GM19395 (cell line): ENCODE results near the gene TBC1D8.

Experiments
- ATAC-seq: cut with Tn5 transposase; IDR thresholded peaks from one replicate; pipeline ENCODE4 v1.9.1; 2021; ENCODE audit warnings: mild to moderate bottlenecking, moderate library complexity; ENCODE audit not compliant: unreplicated experiment

The TBC1D8 gene

DNA sequence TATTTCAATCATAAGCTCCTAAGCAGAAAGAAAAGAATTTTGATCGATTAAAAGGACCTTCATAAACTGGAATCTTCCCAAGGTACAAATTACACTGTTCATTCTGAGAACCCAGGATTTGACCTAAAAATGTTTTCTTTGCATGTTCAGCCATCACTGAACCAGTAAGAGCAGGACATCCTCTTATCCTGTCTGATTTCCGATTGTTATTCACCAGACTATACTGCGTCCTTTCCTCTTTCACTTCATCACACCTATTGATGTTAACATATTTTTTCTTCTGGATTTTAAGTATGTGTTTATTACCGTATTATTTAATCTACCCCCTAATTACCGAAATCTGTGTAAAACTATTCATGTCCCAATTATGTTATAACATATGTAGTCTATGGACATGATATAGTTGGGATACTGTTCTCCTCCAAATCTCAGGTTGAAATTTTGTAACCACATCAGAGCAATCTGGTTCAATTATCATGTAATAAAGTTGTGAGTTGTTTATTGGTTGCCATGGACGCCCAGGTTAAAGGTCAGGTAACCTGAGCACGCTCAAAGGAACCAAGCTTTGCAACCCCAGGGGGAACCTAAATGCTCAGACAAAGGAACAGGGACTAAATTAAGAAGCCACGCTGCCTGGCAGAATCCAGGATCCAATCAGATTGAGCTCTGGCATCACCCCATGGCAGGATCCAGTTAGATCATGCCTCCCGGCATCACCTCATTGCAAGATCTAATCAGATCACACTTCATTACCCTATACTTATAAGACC is 11.6 kb upstream of the TBC1D8 start:
- ATAC-seq, result no peak

DNA sequence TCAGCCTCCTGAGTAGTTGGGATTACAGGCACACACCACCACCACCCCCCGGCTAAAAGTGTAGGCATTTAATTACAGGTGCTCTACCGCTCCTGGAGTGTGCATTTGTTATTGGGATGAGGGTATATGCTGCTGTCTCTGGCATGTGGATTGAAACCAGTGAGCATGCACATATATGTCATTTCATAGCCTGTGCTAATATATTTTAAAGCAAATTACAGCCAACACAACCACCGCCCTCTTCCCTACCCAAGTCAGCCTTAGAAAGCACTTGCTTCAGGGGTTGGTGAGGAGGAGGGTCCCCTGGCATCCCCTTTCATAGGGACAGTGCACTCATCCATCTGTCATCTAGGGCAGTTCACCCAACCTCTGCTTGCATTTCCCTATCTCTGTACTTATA is 10.5 kb upstream of the TBC1D8 start:
- ATAC-seq, result no peak

DNA sequence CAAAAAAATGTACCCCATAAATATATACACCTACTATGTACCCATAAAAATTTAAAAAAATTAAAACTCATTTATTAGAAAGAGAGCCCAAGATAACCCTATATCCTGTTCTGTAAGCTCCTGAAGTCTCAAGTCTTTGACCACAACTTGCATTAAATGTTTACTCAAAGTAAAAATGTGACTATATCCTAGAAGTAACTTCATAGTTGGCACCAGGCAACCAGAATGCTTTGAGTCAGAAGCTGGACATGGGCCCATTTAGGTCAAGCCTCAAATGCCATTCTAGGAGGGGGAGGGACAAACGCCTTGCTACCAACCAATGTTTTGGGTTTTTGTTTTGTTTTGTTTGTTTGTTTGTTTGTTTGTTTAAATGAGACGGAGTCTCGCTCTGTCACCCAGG is 9.3 kb upstream of the TBC1D8 start:
- no peak for ATAC-seq

DNA sequence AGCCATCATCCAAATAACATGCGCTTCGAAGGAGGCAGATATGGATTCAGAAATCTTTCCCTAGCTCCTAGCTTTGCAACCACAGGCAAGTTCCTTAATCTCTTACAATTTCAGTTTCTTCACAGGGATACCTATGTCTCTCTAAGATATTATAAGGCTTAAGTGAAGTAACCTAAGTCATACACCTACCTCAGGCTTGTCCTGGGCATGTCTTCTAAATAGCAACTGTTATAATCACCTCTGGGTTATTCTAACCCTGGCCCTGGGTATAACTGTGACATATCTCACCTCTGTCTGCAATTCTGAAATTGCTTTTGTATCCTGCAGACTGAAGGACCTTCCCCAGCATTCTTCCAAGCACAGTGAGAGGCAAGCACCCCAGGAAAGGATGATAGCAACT is 8.3 kb upstream of the TBC1D8 start:
- ATAC-seq, result no peak

DNA sequence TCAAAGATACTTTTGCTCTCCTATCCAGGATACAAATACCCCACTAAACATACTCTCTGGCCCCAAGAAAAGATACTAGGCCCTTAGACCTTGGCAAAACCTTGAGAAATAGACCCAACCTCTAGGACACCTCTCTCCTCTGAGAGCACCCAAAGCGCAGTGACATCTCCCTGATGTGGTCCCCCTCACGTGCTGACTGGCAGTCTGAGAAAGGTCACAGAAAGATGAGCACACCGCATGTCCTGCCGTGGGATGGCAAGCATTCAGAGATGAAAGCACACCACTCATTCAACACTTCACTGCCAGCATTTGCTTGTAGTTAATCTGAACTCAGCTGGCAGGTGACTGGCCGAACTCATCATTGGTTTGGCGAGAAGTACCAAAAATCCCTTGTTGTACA is 6.1 kb upstream of the TBC1D8 start:
- ATAC-seq, result no peak

DNA sequence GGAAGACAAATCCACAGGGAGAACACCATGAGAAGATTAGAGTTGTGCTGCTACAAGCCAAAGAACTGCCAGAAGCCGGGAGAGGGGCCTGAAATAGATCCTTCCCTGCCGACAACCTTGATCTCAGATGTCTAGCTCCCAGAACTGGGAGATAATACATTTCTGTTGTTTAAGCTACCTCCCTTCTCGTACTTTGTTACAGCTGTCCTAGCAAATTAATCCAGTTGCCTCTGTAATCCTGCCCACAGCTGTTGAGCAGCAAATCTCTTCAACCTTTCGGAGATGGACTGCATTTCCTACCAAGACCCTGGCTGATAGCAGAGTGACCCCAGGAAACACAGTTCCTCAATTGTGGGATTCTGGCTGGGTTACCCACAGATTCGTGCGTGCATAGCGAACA is 2.6 kb upstream of the TBC1D8 start:
- ATAC-seq, result no peak

DNA sequence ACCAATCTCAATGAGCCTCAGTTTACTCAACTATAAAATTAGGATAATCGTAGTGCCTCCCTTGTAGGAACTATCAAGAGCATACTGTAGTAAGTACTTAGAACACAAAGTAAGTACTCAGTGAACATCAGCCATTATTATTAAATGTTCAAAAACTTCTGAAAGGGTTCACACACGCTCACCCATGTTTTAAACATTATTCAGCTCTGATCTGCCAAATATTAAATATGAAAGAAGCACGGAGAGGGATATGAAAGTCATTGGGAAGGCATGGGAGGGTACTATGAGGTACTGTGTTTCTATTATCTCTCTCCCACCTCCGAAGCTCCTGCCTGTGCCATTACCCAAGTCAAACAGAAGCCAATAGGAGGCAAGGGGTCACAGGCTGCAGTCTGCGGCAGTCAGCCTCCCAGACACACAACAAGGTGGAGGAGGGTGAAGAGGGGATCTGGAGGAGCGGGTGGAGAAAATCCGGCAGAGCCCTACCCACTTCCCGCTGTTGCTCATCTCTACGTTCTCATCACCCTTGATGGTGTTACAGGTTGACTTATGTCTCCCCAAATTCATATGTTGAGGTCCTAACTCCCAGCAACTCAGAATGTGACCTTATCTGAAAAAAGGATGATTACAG is 2.0 kb upstream of the TBC1D8 start:
- no peak for ATAC-seq

DNA sequence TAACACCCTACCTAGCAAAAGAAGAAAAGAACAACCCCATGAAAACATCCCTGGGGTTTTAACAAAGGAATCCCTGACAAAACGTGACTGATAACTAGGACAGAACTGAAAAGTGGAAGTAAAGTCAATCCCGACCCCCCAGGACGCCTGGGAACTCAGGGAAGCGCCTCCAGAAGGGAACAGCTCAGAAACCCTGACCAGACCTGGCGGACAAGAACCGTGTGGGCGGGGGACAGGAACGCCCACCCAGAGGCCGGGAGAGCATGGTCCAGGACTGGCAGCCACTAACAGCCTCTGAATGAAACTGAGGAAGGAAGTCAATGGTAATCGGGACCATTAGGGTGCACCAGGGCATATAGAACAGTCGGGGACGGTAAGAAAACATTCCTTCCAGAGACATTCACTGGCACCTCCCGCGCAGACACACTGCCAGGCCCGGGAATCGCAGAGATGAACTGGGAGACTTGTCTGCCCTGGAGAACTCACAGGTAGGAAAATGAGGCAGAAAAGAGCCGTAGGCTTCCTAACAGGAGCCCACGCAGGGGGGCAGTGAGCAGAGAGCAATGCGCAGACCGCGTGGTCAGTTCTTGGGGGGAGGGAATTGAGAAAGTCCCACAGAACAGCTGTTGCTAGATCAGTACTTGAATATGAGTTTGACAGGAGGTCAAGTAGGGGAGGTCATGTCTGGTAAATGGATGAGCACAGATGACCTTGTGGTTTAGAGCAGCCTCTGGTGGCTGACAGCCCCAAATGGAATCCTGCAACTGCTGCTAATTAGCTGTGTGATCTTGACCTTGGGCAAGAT is 1.3 kb upstream of the TBC1D8 start:
- peak; percentile 74 for ATAC-seq

DNA sequence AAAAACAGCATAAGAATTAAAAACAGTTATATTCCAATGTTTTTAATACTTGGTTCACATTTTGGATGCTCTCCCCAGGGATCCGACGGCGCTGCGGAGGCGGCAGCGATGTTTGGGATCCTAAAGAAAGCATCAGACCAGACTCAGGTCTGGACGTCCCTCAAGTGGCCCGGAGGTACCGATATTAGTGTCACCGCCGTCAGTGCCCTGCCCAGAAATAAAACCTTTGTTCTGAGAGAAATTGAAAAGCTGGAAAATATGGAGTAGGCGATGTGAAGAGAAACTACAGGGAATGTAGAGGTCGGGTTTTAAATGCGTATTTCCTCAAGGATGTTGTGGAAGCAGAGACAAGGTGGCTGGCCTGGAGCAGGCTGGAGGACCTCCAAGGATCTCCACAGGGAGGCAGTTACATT is 683 bp upstream of the TBC1D8 start:
- no peak for ATAC-seq

DNA sequence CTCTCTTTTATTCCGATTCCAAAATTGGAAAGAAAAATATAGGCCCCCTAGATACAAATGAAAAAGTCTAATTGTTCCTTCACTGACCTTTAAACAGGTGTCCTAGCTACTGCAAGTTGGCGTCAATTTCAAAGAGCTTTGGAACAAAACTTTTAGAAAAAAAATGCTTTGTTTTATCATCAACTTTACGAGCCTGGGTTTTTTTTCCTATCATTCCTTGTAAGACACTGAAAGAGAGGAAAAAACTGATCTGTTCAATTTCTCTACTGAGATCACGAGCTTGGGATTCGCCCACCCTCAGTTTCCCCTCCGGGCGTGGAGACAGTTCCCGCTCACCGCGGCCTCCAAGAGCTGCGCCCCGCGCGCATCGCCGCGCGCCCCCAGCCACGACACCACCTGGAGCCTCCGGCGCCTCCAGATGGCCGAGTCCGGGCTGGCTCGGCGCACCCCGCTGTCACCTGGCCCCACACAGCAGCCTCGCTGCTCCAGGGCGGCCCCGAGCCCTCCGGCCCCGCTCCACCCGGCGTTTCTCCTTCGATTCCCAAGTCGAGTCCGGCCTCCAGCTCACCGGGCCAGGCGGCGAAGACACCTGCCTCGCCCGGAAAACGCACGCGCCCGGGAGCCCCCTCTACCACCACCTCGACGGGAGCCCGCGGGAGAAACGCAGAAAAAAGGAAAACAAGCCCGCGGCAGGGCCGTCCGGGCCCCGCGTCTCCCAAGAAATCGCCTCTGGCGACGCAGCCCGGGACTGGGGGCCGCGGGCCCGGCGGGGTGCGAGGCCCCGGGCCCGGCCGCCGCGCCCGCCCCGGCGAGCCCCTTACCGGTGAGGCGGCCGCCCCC is 656 bp downstream of the TBC1D8 start:
- peak; percentile 27 for ATAC-seq

DNA sequence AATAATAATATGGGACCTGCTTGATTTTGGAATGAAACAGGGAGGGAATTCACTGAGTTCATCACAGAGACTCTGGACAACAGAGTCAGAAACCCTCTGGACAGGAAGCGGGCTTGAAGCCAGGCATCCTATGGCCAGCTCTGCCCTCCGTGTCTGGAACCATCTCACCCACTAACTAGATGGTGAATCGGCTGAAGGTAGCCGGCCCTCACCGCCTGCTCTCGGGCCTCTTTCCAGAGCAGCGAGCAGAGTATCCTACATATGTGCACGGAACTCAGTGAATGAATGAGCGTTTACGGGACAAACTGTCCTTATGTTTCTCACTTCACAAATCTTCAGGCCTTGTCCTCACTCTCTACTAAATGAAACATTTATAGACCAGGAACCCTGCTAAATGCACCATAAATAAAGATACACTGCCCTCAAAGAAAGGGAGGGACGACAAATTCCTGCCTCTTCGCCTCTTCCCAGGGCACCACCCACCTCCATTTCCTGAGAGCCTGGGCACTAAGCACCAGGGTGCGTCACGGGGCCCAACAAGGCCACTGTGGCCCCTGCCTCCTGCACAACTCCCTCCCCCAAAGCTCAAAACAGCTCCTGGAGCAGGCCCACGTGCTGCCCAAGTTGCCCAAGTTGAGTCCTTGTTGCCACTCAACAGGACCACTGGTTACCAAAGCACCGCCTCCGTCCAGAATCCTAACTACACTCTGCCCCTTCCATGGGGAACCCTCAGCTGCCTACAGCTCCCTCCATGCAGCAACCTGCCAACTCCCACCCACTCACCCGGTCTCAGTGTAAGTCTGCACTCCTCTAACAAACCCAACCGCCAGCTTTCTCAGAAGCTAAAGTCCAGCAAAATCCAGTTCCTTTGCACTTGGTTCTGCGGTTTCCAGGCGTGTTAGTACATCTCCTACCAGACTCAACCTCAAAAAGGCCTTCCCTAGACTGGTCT is 1.7 kb downstream of the TBC1D8 start:
- no peak for ATAC-seq

DNA sequence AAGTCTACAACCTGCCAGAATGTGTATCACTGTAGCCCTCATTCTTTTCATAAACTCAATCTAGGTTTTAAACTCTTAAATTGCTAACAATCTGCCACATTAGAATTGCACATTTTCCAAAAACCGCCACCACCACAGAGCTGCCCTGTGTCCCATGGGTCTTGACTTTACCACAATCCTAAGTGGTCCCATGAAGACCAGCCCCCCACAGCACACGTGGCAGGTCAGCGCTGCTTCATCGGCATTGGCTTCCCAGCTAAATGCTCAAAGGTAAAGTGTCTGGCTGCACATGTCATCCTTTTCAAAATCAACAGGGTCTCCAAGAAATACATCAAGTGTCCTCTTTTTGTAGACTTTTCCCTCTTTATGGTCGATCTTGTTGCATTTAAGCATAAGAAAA is 2.4 kb downstream of the TBC1D8 start:
- ATAC-seq, result no peak

DNA sequence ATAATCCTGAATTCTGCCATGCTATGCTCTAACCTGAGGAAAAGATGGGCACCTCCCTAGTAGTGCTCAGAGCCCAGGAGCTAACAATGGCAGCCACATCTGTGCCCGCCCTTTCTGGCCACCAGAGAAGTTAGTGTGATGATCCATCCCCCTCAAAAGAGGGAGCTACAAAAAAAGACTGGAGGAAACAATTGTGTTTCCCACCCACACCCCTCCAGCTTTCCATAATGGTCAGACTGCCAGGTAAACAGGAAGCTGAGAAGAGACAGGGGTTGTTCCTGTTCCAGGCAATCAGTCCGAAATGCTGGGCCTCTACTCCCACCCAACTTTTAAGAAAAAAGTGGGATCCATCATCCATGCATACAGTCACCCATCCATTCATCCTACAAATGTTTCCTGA is 3.2 kb downstream of the TBC1D8 start:
- ATAC-seq, result no peak

DNA sequence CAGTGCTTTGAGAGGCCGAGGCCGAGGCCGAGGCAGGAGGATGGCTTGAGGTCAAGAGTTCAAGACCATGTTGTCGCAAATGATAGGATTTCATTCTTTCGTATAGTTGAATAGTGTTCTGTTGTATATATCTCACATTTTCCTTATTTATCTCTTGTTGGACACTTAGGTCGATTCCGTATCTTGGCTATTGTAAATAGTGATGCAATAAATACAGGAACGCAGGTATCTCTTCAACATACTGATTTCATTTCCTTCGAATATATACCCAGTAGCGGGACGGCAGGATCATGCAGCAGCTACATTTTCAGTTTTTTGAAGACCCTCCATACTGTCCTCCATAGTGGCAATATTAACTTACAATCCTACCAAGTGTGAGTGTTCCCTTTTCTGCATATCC is 4.1 kb downstream of the TBC1D8 start:
- no peak for ATAC-seq

DNA sequence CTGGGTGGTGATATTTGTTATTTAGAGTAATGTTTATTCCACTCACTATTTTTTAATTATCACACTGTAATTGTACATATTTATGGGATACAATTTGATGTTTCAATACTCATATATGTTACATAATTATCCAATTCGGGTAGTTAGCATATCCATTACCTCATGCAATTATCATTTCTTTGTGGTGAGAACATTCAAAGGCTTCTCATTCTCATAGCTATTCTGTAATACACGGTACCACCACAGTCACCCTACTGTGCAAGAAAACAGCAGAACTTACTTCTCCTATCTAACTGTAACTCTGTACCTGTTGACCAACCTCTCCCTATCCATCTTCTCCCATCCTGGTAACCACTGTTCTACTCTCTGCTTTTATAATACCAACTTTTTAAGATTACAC is 4.6 kb downstream of the TBC1D8 start:
- ATAC-seq, result no peak

DNA sequence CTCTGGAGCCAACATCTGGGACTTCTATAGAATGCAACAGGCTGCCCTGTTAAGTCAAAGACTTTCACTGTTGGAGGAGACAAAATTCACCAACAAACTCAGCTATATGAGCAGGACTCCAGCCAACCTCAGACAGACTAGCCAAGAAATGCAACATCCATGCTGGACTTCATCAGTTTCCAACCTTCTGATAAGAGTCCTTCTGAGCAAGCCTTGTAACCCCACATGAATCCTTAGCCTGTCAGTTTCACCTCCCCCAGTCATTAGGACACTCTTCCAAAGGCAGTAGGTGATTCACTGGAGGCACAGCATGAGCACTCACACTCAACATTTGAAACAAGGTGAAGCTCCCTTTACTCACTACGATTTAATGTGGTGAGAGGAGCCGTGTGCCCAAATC is 5.8 kb downstream of the TBC1D8 start:
- no peak for ATAC-seq

DNA sequence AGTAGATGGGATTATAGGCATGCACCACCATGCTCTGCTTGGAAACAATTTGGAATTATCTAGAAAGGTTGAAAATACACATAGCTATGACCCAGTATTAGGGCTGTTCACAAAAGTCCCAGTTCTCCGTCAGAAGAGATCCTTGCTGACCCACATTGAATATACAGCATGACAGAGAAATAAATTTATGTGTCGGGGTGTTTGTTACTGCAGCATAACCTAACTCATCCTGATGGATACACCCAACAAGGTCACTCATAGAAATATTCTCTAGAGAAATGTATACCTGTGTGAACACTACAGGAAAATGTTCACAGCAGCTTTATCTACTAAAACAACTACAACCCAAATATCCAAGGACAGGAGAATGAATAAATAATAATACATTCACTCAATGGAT is 9.0 kb downstream of the TBC1D8 start:
- no peak for ATAC-seq

DNA sequence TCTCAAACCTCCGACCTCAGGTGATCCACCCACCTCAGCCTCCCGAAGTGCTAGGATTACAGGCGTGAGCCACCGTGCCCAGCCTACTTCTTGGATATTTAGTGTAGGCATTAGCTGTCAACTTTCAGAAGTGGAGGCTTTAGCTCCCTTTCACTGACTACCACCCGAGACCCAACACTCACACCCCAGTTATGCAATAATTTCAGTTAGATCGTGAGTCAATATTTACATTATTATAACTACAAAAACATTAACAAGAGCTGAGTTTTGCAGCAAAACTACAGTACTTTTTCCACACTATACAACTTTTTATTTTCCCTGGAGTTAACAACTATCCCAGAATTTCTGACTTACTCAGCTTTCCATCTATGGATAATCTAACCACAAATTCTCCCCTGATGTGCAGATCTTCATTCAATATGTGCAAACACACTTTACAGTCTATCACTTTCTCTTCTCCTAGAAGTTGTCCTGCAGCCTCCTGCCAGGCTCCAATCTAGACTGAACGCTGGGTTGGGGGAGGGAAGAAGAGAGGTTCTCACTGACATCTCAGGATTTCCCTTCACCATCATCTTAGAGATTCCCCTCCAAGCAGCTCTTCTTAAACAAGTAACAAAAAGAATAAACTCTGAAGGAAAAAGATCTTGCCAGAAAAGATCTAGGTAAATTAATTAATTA is 10.1 kb downstream of the TBC1D8 start:
- no peak for ATAC-seq

DNA sequence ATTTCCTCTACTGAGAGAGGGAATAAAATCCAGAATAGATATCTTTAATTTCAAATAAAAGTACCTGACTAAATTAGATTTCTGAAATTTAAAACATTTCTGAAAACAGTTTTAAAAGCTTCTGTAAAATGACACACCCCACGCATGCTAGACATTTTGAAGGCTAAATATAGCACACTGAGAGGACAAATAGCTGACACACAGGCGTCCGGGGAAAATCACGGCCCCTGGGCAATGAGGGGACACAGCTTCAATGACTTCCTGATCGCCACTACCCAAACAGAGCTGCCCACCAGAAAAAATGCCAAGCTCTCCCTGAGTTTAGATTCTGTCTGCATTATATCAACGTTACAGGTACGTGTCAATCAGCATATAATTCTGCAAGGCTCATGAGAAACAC is 10.9 kb downstream of the TBC1D8 start:
- no peak for ATAC-seq
